GM18907 (cell line): Measurements from ENCODE around the gene HMCN1.
A peak's percentile ranks its signal among the peaks of the same experiment; 100 is the strongest.
"Not testable (repeated sequence)": the region's sequence is repeated elsewhere in the genome, so short reads cannot be mapped to it uniquely, and the experiment has no call there.

Source experiments
- ATAC-seq: cut with Tn5 transposase; IDR thresholded peaks from one replicate; pipeline ENCODE4 v1.9.1; 2021; ENCODE audit warnings: mild to moderate bottlenecking, moderate library complexity; ENCODE audit not compliant: unreplicated experiment

HMCN1 gene

DNA sequence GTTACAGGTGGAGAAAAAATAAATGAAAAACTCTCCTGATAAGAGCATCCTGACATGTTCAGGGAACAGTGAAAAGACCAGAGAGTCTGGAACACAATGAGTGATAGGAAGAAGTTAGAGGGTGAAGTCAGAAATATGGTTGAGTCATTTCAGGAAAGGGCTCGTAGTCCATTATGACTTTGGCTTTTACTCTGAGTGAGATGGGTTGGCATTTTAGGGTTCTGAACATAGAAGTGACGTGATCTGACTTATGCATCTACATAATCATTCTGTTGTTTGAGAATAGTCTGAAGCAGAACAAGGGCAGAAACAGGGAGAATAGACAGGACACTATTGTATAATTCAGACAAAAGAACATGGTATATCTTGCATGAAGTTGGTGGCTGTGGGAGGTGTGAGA is 5.8 kb downstream of the HMCN1 start:
- ATAC-seq: peak; percentile 79

DNA sequence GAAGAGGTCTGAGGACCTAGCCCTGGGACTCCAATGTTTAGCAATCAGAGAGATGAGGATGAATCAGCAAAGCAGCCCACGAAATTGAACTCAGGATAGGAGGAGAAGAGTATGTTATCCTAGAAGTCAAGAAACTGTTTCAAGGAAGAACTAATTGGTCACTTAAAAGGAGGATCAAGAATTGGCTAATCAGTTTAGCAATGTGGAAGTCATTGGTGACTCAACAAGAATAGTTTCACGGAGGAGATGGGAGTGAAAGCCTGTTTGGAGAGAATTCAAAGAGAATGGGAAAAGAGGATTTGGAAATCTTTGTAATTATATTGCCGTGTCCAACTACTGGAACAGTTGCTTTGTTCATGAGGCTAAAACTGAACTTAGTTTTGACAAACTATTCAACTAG is 7.4 kb downstream of the HMCN1 start:
- ATAC-seq: no peak

DNA sequence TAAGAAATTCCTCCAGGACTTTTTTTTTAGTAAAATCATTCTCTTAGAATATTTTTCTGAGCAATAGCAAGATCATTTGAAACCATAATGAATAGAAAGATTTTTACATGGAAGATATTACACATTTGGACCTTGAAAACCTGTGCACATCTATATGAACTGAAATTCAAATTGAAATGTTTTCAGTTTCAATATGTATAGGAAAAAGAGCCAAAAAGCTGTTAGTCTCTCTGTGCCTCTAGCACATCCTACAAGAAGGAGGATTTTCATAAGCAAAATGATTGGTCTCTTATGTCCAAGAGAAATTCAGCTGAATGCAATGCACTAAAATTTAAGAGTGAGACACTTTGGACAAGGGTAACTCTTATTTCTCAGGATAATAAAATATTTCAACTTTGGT is 8.2 kb downstream of the HMCN1 start:
- ATAC-seq: no peak

DNA sequence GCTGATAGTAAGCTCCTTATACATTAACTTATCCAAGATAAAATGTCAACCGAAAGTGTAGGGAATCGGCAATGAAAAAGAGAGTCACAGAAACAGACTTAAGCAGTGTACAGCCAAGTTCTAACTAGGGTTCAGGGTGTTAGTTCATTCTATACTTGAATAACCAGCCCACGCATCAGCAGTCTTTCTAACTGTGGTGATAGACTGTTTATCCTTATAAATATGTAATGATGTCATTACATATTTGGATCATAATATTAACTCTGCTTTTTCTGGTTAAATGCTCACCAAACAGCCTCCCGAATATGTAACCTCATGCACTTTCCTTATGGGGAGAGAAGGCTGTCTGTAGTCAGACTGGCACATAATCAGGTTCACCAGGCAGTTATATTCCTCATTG is 11.0 kb downstream of the HMCN1 start:
- ATAC-seq: no peak

GRCh38 chr1:185759061-185759460 is 24.9 kb downstream of the HMCN1 start:
- no peak for ATAC-seq

DNA sequence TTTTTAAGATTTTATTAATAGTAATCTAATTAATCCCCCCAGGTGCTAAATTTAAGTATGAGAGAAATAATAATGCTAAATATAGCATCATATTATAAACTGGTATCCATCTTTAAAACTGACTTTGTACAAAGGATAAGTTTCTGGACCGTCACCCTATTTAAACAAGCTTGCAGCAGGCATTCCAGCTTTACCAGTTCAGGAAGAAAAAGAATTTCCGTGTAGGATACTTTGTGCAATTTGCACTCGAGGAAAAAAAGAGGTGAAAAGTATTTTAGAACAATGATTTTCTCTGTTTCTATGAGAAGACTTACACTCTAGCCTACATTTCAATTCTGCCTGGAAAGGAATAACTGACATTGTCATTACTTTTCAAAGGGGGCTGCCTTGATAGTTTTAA is 27.6 kb downstream of the HMCN1 start:
- ATAC-seq: no peak

- ATAC-seq: no peak
Measured at GRCh38 chr1:185767508-185768120, 33.4 kb downstream of the HMCN1 start.

DNA sequence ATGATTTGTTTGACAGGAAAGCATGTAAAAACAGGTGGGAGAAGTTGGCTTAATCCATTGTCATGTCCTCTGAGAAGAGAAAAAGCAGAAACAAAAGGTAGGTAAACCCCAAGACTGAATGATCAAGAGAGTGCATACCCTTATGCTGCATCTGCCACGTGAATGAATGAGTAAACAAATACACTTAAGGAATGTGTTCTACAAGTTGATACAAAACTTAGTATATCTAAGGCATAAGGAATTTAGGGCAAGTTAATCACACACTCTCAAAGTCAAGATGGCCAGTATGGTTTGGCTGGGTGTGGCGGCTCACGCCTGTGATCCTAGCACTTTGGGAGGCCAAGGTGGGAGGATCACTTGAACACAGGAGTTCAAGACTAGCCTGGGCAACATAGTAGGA is 34.2 kb downstream of the HMCN1 start:
- no peak for ATAC-seq

DNA sequence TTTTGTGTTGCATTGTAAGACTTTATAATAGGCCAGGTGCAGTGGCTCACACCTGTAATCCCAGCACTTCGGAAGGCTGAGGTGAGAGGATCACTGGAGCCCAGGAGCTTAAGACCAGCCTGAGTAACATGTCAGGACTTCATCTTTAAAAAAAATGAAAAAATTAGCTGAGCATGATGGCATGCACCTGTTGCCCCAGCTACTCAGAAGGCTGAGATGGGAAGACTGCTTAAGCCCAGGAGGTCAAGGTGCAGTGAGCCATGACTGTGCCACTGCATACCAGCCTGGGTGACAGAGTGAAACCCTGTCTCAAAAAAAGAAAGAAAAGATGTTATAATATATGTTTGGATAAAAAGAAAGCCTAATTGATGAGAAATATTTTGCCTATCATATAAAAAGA is 34.9 kb downstream of the HMCN1 start:
- no peak for ATAC-seq

GRCh38 chr1:185774394-185774793 is 40.2 kb downstream of the HMCN1 start:
- ATAC-seq: no peak

GRCh38 chr1:185775501-185775900 is 41.3 kb downstream of the HMCN1 start:
- no peak for ATAC-seq

DNA sequence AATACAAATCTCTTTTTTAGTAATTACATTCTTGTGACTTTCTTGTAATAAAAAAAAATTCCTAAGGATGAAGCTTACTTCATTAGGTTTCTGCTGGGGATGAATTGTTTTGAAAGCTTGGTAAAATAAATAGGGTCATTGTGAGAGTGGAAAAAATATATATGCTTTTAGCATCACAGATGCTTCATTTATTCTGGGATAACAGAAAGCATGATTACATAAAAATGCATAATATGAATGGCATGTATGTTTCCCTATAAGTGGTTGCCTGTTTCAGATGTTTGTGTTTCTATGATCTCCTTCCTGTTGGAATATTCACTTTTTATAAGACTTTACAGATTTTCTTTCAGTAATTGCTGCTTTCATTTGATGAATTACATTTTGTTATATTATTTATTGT is 42.3 kb downstream of the HMCN1 start:
- ATAC-seq: no peak

DNA sequence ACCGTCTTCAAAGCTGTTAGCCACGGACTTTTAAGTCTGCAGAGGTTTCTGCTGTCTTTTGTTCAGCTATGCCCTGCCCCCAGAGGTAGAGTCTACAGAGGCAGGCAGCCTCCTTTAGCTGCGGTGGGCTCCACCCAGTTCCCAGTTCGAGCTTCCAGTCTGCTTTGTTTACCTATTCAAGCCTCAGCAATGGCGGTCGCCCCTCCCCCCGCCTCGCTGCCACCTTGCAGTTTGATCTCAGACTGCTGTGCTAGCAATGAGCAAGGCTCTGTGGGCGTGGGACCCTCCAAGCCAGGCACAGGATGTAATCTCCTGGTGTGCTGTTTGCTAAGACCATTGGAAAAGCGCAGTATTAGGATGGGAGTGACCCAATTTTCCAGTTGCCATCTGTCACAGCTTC is 49.7 kb downstream of the HMCN1 start:
- ATAC-seq: not testable (repeated sequence)

- no peak for ATAC-seq
Measured at GRCh38 chr1:185785586-185785985, 51.4 kb downstream of the HMCN1 start.

- no peak for ATAC-seq
Measured at GRCh38 chr1:185786524-185786923, 52.3 kb downstream of the HMCN1 start.

DNA sequence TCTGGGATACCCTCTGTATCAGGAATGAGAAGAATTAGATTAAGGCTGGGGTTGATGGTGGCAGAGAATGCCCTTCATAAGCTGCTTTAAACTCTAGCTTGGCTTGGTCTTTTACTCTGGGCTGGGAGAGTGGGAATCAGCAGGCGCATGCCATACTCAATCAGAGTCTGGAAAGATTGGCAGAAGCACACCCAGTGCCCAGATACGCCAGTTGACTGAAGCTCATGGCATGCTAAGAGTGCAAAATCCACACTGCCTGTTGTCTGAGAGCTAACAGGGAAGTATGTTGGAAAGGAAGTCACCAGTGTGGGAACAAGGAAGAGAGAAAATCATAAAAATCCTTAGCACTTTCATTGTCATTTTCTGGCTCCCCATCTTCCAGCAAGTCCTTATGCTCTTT is 53.0 kb downstream of the HMCN1 start:
- ATAC-seq: no peak

GRCh38 chr1:185788386-185788785 is 54.2 kb downstream of the HMCN1 start:
- no peak for ATAC-seq

- ATAC-seq: no peak
Measured at GRCh38 chr1:185789501-185790193, 55.5 kb downstream of the HMCN1 start.

DNA sequence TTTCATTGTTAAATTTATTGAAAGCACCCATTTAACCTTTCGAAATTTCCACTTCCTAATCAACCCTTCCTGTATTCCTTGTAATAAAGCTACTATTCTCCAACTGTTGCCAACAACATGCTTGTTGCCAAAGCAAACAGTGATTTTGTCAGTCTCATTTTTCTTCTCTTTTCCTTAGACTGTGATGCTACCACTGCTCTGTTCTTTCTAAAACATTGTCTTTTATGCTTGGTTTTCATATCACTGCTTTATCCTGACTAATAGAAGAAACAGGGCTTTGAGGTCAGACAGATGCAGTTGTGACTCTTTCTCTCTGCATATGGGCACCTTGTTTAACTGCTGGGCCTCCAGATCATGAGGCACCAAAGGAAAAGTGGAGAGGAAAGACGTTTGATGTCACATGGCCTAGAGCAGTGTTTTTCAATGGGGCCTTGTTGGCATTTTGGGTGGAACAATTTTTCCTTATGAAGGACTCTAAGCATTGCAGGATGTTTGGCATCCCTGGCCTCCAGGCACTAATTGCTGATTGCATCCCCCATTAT is 56.1 kb downstream of the HMCN1 start:
- no peak for ATAC-seq

- no peak for ATAC-seq
Measured at GRCh38 chr1:185792040-185792439, 57.8 kb downstream of the HMCN1 start.

DNA sequence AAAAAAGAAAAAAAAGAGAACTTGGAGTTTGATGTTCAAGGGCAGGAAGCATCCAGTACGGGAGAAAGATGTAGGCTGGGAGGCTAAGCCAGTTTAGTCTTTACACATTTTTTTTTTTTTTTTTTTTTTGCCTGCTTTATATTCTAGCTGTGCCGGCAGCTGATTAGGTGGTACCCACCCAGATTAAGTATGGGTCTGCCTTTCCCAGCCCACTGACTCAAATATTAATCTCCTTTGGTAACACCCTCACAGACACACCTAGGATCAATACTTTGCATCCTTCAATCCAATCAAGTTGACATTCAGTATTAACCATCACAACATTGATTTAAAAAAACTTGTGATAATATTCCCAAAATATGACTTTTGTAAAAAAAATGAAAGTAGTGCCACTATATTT is 60.3 kb downstream of the HMCN1 start:
- ATAC-seq: not testable (repeated sequence)

GRCh38 chr1:185795181-185795580 is 61.0 kb downstream of the HMCN1 start:
- ATAC-seq: no peak

GRCh38 chr1:185798505-185798904 is 64.3 kb downstream of the HMCN1 start:
- no peak for ATAC-seq
